PC-9 (cell line): ENCODE results near the gene STX17. TPM values are rescaled to one million over a fixed set of nuclear protein-coding genes. Genes with fewer than 3 reads are reported as not detected.

ENCODE experiments used
- BruUV-seq: library from RNA; stranded (reverse); fragments of 400-500 nt; replicated peaks from 2 replicates; lab custom pipeline; 2021; lab: Mats Ljungman, UMichigan
- CTCF ChIA-PET: fragments of 300-600 bp; sonication (Branson Sonifier 250); formaldehyde crosslinking; loops from one replicate; lab custom pipeline; 2022; ENCODE audit warnings: antibody characterized with exemption; lab: Charles Lee
- POLR2A ChIA-PET: fragments of 300-600 bp; sonication (Branson Sonifier 250); formaldehyde crosslinking; loops from one replicate; lab custom pipeline; 2022; ENCODE audit warnings: antibody characterized with exemption; ENCODE audit not compliant: unreplicated experiment; lab: Charles Lee
- DNase-seq, 2 experiments: peaks; one replicate each; pipeline versions ENCODE4 v3.0.0 to v3.0.0-alpha.2; 2015 to 2022; ENCODE audit warnings: mixed read lengths in 1 of 2
- H2AFZ ChIP-seq: fragments of 200-600 bp; sonication (generic); 2 replicates; pipeline ENCODE4 v1.8.1; 2017; ENCODE audit warnings: antibody characterized with exemption
- H3F3A ChIP-seq: fragments of 200-600 bp; sonication (generic); 2 replicates; pipeline ENCODE4 v1.8.1; 2017; ENCODE audit warnings: antibody characterized with exemption, mild to moderate bottlenecking, low read depth; ENCODE audit not compliant: insufficient read depth
- H3K27ac ChIP-seq: fragments of 200-600 bp; sonication (generic); 2 replicates; pipeline ENCODE4 v1.6.1; 2016; ENCODE audit warnings: mixed run types
- H3K27me3 ChIP-seq: fragments of 200-600 bp; sonication (generic); 2 replicates; pipeline ENCODE4 v1.6.1; 2016; ENCODE audit warnings: low read depth, mixed run types; ENCODE audit not compliant: insufficient read depth
- H3K36me3 ChIP-seq: fragments of 200-600 bp; sonication (generic); 2 replicates; pipeline ENCODE4 v1.6.1; 2016; ENCODE audit warnings: low read depth, mixed run types
- H3K4me1 ChIP-seq: fragments of 200-600 bp; sonication (generic); replicated peaks from 2 replicates; pipeline ENCODE4 v1.6.1; 2016; ENCODE audit warnings: mixed run types; ENCODE audit not compliant: insufficient read depth
- H3K4me2 ChIP-seq: fragments of 200-600 bp; sonication (generic); 2 replicates; pipeline ENCODE4 v1.6.1; 2017; ENCODE audit warnings: mixed run types
- H3K4me3 ChIP-seq: fragments of 200-600 bp; sonication (generic); 2 replicates; pipeline ENCODE4 v1.6.1; 2016; ENCODE audit warnings: mixed run types
- H3K79me2 ChIP-seq: fragments of 200-600 bp; sonication (generic); 2 replicates; pipeline ENCODE4 v1.6.1; 2017; ENCODE audit warnings: low read depth, mixed run types
- H3K9me2 ChIP-seq: fragments of 200-600 bp; sonication (generic); 2 replicates; pipeline ENCODE4 v1.8.1; 2017; ENCODE audit warnings: mild to moderate bottlenecking; ENCODE audit not compliant: insufficient read depth
- H3K9me3 ChIP-seq: fragments of 200-600 bp; sonication (generic); 2 replicates; pipeline ENCODE4 v1.8.1; 2016; ENCODE audit warnings: low read depth; ENCODE audit not compliant: insufficient read depth
- H4K20me1 ChIP-seq: fragments of 200-600 bp; sonication (generic); 2 replicates; pipeline ENCODE4 v1.8.1; 2017; ENCODE audit not compliant: insufficient read depth
- CTCF ChIP-seq: fragments of 200-600 bp; sonication (generic); conservative IDR thresholded peaks from 2 replicates; pipeline ENCODE4 v1.6.1; 2017; ENCODE audit warnings: mixed run types, antibody characterized with exemption, mild to moderate bottlenecking, moderate library complexity
- EZH2 ChIP-seq: fragments of 200-600 bp; sonication (generic); IDR thresholded peaks from 2 replicates; pipeline ENCODE4 v1.8.0; 2017; ENCODE audit warnings: antibody characterized with exemption, low read depth
- intact Hi-C: fragments of 100-400 bp; cut with micrococcal nuclease; formaldehyde crosslinking; loops from one replicate; pipeline ENCODE4 v1.10.0; 2022; ENCODE audit not compliant: unreplicated experiment
- total RNA-seq: library from RNA; stranded (reverse); gene quantifications from 2 replicates; pipeline ENCODE4 v1.2.3, GENCODE V29; 2021

The STX17 gene
- total RNA-seq, 1 experiment from 2014 or later: 46.3 TPM

DNA sequence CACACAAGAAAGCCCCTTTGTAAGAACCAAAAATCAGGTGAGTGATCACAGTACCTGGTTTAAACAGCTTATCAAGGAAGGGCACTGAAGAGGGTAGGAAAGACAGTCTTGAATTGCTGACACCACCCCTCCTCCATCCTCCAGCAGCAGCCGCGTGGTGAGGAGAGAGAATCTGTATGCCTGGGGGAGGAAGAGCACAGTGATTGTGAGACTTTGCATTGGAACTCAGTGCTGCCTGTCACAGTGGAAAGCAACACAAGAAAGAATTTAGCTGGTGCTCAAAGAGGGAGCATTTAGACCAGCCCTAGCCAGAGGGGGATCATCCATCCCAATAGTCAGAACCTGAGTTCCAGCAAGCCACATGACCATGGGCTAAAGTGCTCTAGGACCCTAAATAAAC lies 11.6 kb upstream of the STX17 start:
- Histone ChIP-seq H3K27me3 (no peaks in the 10 kb centered on the region), H3K4me2 (no peak overlapping the region), H3K9me2 (no peaks in the 10 kb centered on the region), H2AFZ (no peak overlapping the region), H3K79me2 (no peaks in the 10 kb centered on the region), H3K36me3 (no peaks in the 10 kb centered on the region), H3K4me1 (no peaks in the 10 kb centered on the region), H3K4me3 (no peak overlapping the region), H3K27ac (no peak overlapping the region), H4K20me1 (no peaks in the 10 kb centered on the region), H3F3A (no peaks in the 10 kb centered on the region), H3K9me3 (no peaks in the 10 kb centered on the region)
- ChIA-PET POLR2A (no interaction called here), CTCF (no interaction called here)
- no TSS peak for BruUV-seq
- TF ChIP-seq EZH2 (no peak), CTCF (no peak)
- no peak for DNase-seq
- intact Hi-C loops: no loop called here

GRCh38 chr9:99895510-99895909 lies 10.9 kb upstream of the STX17 start:
- Histone ChIP-seq H3K79me2 (no peaks in the 10 kb centered on the region), H3K9me2 (no peaks in the 10 kb centered on the region), H3K4me1 (no peaks in the 10 kb centered on the region), H4K20me1 (no peaks in the 10 kb centered on the region), H3K4me2 (no peak overlapping the region), H3K36me3 (no peaks in the 10 kb centered on the region), H3K9me3 (no peaks in the 10 kb centered on the region), H3K4me3 (no peak overlapping the region), H3F3A (no peaks in the 10 kb centered on the region), H3K27ac (no peak overlapping the region), H2AFZ (no peak overlapping the region), H3K27me3 (no peaks in the 10 kb centered on the region)
- ChIA-PET CTCF (no interaction called here), POLR2A (interaction anchor here (0.6 kb wide), 1 partner anchor 84 kb away, joined by 7 read pairs; no protein-coding TSS in a partner anchor)
- no TSS peak for BruUV-seq
- no peak for DNase-seq
- no peak for TF ChIP-seq CTCF
- TF ChIP-seq EZH2: no peak
- intact Hi-C loops: no loop called here

DNA sequence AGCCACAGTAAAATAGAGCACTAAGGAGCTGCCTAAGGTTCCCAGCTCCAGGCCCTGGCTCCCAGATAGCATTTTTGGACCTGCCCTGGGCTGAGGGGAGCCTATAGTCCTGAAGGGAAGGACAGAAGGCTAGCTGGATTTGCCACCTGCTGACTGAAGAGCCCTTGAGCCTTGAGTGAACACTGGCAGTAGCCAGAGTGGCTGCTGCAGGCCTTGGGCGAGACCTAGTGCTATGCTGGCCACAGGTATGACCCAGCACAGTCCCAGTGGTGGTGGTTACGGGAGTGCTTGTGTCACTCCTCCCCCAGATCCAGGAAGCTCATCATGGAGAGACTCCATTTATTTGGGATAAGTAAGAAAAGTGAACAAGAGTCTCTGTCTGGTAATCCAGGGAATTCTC lies 10.3 kb upstream of the STX17 start:
- TF ChIP-seq EZH2 (no peak), CTCF (no peak)
- Histone ChIP-seq H3K9me3 (no peaks in the 10 kb centered on the region), H3K36me3 (no peaks in the 10 kb centered on the region), H3K4me3 (no peak overlapping the region), H3F3A (no peaks in the 10 kb centered on the region), H3K4me1 (no peaks in the 10 kb centered on the region), H3K27ac (no peak overlapping the region), H4K20me1 (no peaks in the 10 kb centered on the region), H3K4me2 (no peak overlapping the region), H3K27me3 (no peaks in the 10 kb centered on the region), H2AFZ (no peak overlapping the region), H3K9me2 (no peaks in the 10 kb centered on the region), H3K79me2 (no peaks in the 10 kb centered on the region)
- BruUV-seq: no TSS peak
- POLR2A ChIA-PET: interaction anchor here (0.6 kb wide), 1 partner anchor 83 kb away, joined by 7 read pairs; no protein-coding TSS in a partner anchor
- DNase-seq: no peak
- intact Hi-C loops: no loop called here
- CTCF ChIA-PET: no interaction called here
